KBM-7 (cell line): Measurements from ENCODE around the gene TPK1.
"Not testable (repeated sequence)": the region's sequence is repeated elsewhere in the genome, so short reads cannot be mapped to it uniquely, and the experiment has no call there.

Source experiments
- DNase-seq: peaks from one replicate; pipeline ENCODE4 v3.0.0-alpha.2; 2015
- in situ Hi-C: fragments of 300-500 bp; cut with MboI; formaldehyde crosslinking; loops from 2 replicates; pipeline ENCODE4 v1.14.3; 2020; ENCODE audit warnings: low sequenced_read_pairs, low pct_unique_long_range_greater_than_20kb, mixed read lengths

The TPK1 gene

DNA sequence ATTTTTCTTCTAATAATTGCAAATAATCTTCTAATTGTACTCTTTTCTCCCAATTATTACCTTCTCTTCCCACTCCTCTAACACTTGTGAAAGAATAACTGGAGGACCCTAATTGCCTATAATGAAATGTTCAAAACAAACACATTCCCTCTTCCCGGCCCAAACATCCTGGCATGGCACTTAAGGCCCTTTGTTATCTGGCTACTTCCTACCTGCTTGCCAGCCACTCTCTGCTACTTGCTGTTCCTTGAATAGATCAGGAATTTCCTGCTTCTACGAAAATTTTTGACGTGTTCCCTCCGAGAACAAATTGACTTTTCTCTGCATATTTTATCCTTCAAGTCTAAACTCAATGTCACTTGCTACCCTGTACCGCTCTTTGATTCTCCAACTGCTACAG is 376.2 kb downstream of the TPK1 start:
- in situ Hi-C loops, result no loop called here

DNA sequence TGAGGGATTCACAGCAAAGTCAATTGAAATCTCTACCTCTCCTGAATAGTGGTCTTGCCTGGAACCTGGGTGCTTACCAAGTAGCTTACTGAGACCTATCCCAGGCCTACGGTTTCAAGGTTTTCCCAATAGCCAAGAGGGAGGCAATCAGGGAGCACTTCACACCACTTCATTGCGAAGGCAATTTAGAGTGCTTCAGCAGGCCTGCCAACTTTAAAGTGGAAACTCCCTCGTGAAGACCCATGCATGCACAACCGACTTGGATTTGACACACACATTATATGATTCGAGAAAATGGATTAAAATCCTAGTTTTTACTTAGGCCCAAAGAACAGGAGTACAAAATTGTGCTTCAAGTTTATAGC is 380.8 kb downstream of the TPK1 start:
- in situ Hi-C loops, result no loop called here
- no peak for DNase-seq

More for the DNA sequence above, 376.2 kb downstream of the TPK1 start:
- DNase-seq, result no peak

DNA sequence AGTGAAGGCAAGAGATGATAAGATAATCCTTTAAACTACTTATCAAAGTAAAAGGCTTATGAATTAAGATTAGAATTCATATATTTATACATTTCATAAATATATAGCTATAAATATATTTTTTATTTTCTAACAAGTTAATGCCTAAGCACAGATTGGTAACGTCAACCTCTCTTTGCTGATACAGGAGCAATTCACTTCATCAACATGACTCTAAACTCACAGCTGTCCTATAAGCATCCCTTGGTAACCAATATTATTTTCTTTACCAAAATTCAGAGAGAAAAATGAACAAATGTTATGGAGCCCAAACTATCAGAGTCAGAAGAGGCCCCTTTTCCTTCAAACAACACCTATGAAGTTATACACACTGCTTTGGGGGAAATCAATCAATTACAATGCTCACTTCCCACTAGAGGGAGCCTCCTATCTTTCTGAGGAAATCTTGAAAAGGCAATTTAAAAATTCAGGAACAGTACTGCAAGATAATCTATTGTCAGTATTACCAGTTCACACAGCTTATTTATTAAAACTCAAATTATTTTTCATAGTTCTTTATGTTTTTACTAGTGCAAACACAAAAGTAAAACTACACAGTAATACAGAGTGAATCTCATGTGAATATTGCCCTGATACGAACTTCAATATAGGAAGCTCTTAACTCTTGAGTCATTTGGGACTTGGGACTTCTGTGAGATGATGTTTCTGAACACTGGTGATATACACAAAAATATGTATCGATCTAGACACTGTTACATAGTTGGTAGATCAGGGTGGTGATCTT is 381.4 kb downstream of the TPK1 start:
- no peak for DNase-seq
- in situ Hi-C loops, result no loop called here

DNA sequence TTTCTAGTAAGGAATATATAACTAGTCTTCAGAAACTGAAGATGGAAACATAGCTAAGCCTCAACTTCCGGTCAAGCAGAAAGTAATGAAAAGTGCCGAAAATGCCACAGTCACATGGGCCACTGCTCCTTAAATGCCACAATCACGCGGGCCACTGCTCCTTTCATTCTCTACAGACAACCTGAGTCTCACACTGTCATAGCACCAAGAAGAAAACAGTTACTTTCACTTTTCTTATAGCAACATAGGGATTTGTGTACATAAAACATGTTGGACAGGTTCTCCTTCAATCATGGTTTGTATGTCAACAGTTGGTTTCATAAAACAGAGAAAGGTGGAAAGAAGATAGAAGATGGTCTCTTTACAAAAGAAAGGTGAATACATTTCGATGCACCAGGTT is 383.8 kb downstream of the TPK1 start:
- in situ Hi-C loops, result no loop called here

DNA sequence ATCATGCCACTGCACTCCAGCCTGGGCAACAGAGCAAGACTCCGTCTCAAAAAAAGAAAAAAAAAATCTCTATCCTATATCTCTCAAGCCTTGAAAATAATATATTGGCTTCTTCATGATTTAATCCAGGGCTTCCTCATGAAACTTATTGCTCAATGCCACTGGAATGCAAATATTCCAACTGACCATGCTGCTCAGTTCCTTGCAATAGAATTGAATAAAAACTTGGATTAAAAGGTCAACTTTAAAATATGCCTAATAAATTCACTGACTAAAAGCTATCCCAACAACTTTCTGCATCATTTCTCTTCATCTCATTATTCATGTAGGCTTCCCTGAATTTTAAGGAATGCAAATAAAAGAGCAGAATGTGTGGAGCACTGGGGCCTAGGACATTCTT is 390.3 kb downstream of the TPK1 start:
- no peak for DNase-seq
- in situ Hi-C loops, result no loop called here

More for the DNA sequence above, 383.8 kb downstream of the TPK1 start:
- no peak for DNase-seq

DNA sequence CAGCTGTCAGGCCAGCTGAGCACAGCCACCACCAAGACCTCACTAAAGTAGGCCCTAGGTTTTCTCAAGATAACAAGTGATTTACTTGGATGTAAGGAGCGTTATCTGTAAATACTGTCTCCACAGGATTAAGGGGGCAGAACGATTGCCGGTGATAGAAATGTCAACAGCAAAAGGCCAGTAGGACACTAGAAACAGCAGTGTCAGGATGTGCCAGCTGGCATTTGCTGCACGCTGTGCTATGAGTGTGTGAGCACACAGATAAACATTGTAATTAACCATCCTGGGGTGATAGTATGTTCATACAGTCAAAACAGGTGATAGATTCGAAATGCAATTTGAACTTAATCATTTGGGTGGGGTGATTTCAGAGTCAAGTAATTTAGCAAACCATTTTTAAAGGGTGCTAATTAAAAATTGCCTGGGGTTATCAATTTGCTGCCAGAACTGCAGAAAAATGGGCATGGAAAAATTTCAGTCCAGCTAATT is 396.1 kb downstream of the TPK1 start:
- in situ Hi-C loops, result no loop called here
- no peak for DNase-seq

DNA sequence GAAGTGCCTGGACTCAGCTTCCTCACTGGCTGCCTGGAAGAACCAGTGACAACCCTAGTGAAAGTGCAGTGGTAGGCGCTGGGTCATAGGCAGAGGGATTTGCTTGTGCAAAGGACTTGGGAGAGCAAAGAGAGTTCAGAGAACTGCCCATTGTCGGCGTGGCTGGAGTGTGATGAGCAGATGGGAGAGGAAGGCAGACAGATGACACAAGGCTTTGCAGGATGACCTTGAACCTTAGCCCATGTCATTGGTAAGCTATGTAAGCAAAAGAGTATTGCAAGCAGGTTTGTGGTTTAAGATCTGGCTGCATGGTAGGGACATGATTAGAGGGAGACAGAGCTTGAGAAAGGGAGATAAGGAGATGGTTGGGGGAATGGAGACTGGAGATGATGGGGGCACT is 397.1 kb downstream of the TPK1 start:
- in situ Hi-C loops, result no loop called here
- DNase-seq, result no peak

DNA sequence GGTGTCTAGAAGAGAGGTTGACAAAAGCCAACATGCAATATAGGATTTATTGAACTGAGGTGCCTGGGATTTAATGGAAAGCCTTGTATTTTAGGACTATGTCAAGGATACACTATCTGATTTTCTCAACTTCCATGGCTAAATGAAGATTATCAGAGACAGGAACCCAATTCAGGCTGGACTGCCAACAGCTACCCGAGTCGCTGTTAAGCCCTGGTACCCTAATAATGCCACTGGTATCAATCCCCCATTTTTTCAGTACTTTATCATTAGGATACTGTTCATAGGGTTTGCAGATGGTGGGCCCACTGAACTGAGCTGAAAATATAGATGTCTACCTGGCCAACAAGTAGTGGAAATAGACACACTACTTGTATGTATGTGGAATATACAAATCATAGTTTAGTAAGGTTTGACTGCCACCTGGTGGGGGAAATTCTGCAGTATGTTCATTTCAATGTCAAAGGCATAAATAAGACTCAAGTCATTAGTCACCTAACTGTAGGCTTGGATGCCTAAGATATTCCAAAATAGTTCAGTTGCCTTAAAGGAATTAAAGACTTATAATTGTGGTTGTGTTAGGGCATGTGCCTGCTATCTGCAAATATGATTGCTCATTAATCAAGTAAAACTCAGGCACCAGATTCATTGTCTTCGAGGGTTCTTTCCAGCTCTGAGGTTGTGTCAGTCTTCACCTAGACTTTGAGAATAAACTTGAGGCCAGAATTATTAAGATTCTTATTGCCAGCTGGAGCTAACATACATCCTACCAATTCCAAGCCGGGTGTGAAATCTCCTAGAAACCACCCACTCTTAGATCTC is 398.3 kb downstream of the TPK1 start:
- in situ Hi-C loops, result no loop called here
- peak; percentile 58 for DNase-seq

DNA sequence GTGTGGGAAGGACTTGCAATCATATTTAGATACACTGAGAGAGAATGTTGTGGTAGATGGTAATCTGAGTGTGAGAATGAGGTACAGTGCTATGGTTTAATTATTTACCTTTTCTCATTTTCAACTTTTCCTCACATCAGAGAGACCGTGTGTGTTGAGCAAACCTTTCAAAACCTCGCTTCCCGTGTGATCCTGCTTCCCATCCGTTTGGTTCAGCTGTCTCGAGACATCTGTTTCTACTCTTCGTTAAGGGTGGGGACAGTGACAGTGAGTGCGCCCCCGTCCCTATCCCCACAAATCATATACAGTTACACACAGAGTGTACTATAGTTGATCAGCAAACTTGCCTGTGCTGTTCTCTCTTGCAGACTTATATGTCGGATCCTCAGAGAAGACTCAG is 399.4 kb downstream of the TPK1 start:
- in situ Hi-C loops, result no loop called here
- no peak for DNase-seq

DNA sequence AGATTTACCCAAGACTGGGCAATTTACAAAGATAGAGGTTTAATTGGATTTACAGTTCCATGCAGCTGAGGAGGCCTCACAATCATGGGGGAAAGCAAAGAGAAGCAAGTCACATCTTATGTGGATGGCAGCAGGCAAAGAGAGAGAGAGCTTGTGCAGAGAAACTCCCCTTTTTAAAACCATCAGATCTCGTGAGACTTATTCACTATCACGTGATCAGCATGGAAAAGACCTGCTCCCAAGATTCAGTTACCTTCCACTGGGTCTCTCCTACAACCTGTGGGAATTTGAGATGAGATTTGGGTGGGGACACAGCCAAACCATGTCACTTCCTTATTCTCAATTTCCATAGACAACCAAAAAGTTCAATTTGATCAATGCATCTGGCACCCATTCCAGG is 407.4 kb downstream of the TPK1 start:
- no peak for DNase-seq
- in situ Hi-C loops, result no loop called here

DNA sequence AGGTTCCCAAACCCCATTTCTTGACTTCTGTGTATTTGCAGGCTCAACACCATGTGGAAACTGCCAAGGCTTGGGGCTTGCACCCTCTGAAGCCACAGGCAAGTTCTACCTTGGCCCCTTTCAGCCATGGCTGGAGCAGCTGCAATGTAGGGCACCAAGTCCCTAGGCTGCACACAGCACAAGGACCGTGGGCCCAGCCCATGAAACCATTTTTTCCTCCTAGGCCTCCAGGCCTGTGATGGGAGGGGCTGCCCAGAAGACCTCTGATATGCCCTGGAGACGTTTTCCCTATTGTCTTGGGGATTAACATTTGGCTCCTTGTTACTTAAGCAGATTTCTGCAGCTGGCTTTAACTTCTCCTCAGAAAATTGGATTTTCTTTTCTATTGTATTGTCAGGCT is 408.3 kb downstream of the TPK1 start:
- DNase-seq, in situ Hi-C loops: not testable (repeated sequence)

DNA sequence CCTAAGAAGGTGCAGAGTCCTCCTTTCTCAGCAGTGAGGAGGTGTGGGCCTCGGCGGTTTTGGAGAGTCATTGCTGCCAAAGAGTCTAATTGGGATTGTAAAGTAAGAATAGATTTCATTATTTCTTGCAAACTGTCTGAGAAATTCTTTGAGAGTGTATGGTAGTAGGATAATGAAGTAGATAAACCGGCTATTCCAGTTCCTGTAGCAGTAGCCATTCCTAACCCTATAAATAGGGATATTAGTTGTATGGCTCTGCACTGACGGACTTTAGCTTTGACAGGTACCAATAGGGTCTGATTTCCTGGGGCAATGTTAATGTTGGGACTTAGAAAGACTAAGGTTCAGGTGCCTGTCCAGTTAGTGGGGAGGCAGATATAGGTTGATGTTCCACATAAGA is 416.9 kb downstream of the TPK1 start:
- in situ Hi-C loops, result not testable (repeated sequence)

DNA sequence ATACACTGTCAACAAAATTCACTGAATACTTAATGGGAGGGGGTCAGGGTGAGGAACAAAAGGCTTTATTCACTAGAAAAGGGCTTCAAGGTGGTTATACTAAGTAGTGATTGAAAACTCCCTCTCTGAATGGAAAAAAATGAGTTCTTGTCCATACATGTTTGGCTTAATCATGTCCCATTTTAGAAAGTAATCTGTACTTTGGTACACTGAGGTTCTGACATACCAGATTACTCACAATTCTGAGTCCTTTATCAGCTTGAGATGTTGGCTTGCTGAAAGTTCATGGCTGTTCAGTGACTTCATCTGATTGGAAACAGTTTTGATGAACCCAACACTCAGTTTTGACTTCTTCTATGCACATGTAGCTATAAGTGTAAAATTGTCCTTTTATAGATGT is 419.5 kb downstream of the TPK1 start:
- in situ Hi-C loops, result no loop called here
- no peak for DNase-seq

More for the DNA sequence above, 416.9 kb downstream of the TPK1 start:
- not testable (repeated sequence) for DNase-seq

DNA sequence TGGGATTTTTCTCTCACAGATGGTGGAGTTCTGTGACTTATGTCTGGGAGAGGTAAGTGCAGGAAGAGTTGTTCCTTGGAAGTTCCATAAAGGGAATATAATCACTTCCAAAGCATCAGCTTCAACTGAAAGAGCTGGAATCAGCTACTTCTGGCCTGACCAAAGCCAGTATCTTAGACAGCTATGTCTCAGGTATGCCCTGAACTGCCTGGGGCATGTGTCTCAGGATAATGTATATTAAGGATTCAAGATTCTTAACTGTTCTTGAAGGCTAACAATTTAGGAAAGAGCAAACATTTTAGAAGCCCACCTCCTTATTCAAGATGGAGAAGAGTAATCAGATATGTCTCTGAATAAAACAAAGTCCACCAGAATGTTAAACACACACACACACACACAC is 420.0 kb downstream of the TPK1 start:
- DNase-seq, result no peak
- in situ Hi-C loops, result no loop called here

DNA sequence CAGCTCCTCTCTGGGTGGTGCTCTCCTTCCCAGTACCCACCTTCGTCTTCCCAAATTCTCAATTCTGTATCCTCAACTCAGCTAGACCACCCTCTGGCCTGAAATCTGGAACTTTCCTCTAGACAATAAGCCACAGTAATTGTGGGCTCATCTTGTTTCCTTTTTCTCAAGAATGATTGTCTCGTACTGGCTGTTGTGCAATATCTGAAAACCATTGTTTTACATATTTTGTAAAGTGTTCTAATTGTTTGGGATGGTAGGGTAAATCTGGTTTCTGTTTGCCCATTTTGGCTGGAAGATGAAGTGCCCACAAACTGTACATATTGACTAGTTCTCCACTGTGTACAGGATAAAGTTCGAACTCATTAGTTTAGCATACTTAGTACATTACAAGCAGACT is 421.0 kb downstream of the TPK1 start:
- in situ Hi-C loops, result no loop called here

DNA sequence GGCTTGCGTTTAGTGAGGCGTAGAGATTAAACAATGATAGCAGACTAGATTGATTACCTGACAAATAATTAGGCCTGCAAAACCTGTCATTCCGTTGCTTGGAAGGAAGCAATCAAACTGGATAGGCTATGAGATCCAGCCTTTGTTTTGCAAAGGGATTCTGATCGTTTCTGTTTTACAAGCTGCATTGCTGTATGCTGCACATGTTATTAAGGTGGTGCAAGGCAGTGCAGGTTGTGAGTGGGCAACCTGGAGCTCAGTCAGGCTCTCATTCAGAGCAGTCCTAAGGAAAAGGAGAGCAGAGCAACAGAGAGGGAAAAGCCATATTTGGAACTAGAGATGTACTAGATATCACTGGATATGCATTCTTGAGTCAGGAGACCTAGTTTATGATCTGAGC is 425.4 kb downstream of the TPK1 start:
- in situ Hi-C loops, result no loop called here
- no peak for DNase-seq

More for the DNA sequence above, 421.0 kb downstream of the TPK1 start:
- DNase-seq, result no peak

DNA sequence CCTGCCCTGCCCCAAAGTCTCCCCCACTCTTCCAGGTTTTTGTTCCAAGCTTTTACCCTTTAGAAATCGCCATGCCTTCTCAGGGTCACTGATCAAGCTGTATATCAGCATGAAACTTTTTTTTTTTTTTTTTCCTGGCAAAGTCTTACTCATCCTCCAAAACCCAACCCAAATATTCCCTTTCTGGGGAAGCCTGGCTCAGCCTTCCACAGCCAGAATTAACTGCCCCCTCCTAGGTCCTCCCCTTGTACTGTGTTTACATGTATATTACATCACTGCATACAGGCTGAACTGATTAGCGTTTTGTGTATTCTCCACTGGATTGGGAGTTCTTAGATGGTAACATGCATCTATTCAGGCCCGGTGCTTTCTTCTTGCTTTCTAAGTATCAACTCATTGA is 427.7 kb downstream of the TPK1 start:
- in situ Hi-C loops, result no loop called here

DNA sequence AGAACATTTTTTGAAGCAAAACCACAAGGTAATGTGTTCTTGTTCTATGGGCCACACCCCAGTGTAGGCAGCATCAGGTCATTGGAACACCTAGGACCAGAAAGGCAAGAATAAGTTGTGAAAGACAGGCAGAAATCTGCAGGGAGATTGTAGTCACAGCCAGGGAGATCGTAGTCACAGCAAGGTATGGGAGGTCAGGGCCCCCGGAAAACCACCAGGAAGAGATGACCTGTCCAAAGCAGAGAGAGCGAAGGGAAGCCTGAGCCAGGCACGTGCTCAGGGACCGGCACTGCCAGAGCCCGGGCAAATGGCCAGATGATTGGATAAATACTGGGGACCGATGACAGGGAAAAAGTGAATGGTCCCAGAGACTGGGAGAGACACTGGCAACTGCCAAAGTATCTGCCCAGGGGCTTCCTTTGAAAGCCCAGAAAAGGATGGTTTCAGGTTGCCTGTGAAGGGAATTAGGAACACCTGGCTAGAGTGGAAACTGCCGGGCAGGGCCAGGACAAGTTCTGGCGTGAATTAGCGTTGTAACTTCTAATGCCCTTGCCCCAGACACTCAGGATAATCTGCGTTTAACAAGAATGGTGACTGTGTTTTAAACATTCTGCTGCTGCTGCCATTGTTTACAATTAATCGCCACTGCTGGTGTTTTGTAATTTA is 428.5 kb downstream of the TPK1 start:
- no peak for DNase-seq
- in situ Hi-C loops, result no loop called here

More for the DNA sequence above, 427.7 kb downstream of the TPK1 start:
- DNase-seq, result no peak

DNA sequence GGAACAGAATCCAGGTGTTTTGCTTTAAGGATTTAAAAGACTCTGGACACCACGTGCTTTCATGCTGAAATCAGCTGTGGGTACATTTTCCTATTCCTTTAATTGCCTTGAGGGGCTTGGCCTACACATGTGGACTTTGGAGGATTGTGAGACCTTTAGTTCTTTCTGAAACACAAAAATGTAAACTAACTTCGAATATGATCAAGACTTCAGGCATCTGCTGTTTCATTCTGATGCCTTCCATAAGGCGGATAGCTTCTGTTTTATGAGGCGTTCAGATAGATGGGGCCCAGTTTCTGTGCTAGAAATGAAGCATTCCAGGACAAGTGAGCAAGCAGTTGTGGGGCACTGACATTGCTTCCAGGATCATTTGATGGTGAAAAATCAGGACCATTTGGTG is 430.9 kb downstream of the TPK1 start:
- in situ Hi-C loops, result no loop called here
- DNase-seq, result no peak

DNA sequence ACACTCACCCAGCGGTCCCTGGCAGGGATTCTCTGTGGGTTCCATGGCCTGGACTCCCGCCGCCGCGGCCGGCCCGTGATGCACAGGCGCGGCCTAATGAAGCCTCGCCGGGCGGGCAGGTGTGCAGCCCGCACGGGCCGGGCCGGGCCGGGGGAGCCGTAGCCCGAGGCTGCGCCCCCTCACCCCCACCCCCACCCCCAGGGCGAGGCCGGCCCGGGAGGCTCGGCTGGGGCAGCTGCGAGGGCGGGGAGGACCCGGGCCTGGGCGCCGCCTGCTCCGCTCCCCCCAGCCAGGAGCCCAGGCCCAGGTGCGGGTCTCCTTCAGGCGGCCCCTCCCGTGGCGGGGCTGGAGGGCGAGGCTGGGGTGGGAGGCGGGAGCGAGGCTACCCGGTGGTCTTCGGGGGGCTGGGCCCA is 432.2 kb downstream of the TPK1 start, which contains the start of gene NOBOX:
TSS of gene NOBOX (minus strand) at position 45 of the 413 bp plus-strand sequence.
- DNase-seq, result no peak
- in situ Hi-C loops, result no loop called here
